ENCODE data around the gene KCNQ1.

GRCh38 chr11:2886191-2886894, 441.5 kb downstream of the KCNQ1 start:
- no peak for TF ChIP-seq EZH2phosphoT487 (IDR thresholded peaks at IDR 0.05; ENCODE audit: borderline replicate concordance)
- no peak for TF ChIP-seq CTCF (conservative IDR thresholded peaks at IDR 0.05; ENCODE audit: low read length)

Data from Loucy (cell line).